H4 (cell line): ENCODE data around the gene ZNF500. TPM values are rescaled to one million over a fixed set of nuclear protein-coding genes. Genes with fewer than 3 reads are reported as not detected.
A peak's percentile ranks its signal among the peaks of the same experiment; 100 is the strongest.

Experiments used
- DNase-seq: peaks from one replicate; pipeline ENCODE4 v3.0.0-alpha.2; 2015; ENCODE audit warnings: low spot score
- total RNA-seq: library from RNA; depleted of rRNA; stranded (reverse); fragments of >200 nt; shearing (Covaris generic); gene quantifications from 2 replicates; pipeline ENCODE4 v1.2.3, GENCODE V29; 2014; rRNA removed

Gene ZNF500
- total RNA-seq: 3.3 and 4.4 TPM in 2 replicates

DNA sequence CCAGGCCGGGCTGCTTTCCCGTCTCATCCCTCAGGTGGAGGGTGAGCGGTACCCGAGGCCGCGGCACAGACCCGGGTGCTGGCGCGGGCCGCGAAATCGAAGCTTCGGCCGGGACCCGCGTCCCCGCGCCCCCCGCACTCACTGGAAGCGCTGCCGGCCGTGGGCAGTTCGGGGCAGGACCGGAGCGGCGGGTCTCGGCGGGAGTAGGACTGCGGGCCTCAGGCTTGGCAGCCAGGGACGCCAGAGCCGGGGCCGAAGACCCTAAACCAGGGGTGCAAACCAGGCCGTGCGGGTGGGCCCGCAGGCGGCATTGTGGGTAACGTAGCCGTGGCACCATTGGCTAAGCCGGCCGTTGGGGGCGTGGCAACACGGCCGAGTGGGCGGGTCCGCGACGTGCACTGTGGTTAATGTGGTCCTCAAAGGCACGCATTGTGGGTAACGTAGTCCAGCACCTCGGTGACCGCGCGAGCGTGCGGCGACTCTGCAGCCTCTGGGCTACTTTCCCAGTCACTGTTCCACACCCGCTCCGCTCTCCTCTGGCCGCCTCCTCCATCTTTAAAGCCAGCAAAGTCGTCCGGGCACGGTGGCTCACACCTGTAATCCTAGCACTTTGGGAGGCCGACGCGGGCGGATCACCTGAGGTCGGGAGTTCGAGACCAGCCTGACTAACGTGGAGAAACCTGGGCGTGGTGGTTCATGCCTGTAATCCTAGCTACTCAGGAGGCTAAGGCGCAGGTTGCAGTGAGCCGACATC, at the start of gene ZNF500:
Gene ZNF500, minus strand, starts transcription at position 288 of the 754 bp plus-strand sequence. CDS start 1,184 bp downstream, outside the sequence.
- DNase-seq: peak; percentile 96

GRCh38 chr16:4814542-4815173, 47.7 kb upstream of the ZNF500 start:
- no peak for DNase-seq

DNA sequence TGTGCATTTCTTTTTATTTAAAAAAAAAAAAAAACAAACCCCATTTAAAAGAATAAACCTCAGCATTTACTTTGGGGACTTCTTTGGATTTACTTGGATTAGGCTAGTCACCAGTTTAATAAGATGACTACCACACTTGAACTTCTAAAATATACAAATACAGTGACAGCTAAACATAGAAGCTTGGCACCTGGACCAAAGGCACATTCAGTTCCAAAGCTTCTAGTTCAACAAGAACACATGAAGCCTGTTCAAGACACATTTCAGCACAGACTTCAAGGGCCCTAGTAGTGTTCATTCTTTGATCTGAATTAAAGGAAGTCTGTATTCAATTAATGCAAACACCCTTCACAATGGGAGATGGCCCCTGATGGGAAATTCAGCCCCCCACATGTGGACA, 47.1 kb upstream of the ZNF500 start:
- DNase-seq: no peak

GRCh38 chr16:4813251-4814003, 46.5 kb upstream of the ZNF500 start:
- DNase-seq: no peak

DNA sequence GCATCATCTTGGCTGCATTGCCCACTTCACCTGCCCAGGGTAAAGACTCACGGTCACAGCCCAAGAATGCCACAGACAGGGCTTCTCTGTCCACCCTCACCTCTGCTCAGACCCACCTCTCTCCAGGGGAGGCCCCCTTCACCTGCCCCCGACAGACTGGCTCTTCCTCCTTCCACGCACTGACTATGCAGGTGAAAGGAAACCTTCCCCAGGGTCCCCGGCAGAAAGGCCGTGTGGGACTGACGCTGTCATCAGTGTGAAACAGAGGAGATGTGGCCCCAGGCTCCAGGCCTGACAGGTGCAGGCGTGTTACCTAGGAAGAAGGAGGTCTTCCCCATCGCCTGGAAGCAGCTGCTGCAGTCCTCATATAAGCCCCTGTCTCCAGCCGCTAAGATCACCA, 44.8 kb upstream of the ZNF500 start:
- no peak for DNase-seq

DNA sequence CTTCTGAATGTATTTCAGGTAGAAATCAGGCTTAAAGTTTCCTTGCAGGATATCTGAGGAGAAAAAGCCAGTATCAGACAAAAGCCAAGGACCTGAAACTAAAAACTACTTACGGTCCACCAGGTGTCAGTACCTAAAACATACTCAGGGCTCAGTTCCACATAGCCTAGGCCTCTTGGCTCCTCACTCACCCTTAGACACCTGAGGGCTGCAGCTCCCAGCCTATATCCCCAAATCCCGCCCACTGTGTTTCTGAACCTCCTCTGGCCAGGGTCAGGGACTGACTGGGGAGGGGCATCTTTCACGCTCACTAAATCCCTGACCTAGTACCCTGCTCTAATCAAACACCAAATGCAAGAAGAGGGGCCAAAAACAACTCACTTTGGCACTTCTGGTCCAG, 44.3 kb upstream of the ZNF500 start:
- no peak for DNase-seq

GRCh38 chr16:4806280-4806679, 39.3 kb upstream of the ZNF500 start:
- no peak for DNase-seq

GRCh38 chr16:4805231-4805630, 38.3 kb upstream of the ZNF500 start:
- DNase-seq: no peak

GRCh38 chr16:4803898-4804762, 37.2 kb upstream of the ZNF500 start:
- DNase-seq: no peak

GRCh38 chr16:4803401-4803844, 36.5 kb upstream of the ZNF500 start:
- no peak for DNase-seq

GRCh38 chr16:4802659-4803287, 35.8 kb upstream of the ZNF500 start:
- peak; percentile 87 for DNase-seq

DNA sequence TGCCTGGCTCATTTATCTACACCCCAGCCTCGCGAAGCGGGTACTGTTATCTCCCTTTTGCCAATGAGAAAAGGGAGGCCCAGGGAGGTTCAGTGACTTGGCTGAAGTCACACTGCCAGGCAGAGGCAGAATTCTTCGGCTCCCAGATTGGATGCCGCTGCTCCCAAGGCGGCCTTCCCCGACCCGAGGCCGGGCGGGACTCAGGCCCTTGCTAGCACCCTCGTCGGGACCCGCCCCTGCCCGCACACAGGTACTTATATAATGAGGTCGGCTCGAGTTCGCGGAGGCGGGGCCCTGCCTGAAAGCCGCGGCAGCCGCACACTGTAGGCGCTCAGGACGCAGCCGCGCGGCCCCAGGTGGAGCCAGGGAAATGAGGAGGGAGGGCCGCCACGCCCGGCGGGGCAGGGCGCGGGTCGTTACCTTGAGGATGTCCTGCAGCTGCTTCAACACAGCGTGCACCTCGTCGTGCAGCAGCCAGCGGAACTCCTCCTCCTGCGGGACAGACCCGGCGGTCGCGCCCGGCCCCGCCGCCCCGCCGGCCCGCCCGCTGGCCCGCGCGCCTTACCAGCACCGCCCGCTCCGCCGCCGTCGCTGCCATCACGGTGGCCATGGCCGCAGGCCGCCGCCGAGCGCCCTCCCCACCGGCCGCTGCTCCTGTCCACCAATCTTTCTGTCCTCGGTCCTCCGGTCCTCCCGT, 35.1 kb upstream of the ZNF500 start, which contains the start of gene ROGDI:
Gene ROGDI, minus strand, starts transcription at position 672 of the 697 bp plus-strand sequence. Its CDS starts 62 bp downstream, at position 610.
- peak; percentile 65 for DNase-seq

GRCh38 chr16:4801051-4801961, 34.3 kb upstream of the ZNF500 start:
- no peak for DNase-seq

GRCh38 chr16:4800290-4801041, 33.5 kb upstream of the ZNF500 start:
- no peak for DNase-seq

DNA sequence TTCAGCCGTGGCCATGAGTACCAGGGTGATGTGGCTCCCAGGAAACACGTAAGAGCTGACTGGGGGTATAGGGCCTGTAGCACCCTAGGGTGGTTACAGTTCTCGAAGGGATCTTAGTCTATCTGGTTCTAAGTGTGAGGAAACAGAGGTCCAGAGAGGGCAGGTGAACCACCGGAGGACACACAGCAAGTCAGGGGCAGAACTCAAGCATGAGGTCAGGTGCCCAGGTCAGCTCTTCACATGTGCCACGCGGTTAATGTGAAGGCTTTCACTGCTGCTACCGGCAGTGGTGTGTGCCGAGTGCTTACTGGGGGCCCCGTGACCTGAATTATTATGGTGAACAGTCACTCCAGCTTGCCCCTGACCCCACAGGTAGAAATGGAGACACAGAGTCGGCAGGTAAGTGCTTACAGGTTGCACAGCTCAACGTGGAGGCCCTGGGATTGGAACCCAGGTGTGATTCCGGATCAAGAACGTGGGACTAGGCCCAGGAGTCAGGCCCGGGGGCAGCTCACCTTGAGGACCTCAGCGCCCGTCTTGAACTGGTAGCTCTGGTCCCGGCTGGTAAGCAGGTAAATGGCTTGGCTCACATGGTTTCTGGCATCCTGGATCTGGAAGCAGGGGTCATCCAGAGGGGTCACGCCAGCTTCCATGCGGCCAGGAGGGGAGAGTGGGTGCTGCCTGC, 32.4 kb upstream of the ZNF500 start:
- DNase-seq: no peak

GRCh38 chr16:4798456-4798855, 31.5 kb upstream of the ZNF500 start:
- DNase-seq: no peak

DNA sequence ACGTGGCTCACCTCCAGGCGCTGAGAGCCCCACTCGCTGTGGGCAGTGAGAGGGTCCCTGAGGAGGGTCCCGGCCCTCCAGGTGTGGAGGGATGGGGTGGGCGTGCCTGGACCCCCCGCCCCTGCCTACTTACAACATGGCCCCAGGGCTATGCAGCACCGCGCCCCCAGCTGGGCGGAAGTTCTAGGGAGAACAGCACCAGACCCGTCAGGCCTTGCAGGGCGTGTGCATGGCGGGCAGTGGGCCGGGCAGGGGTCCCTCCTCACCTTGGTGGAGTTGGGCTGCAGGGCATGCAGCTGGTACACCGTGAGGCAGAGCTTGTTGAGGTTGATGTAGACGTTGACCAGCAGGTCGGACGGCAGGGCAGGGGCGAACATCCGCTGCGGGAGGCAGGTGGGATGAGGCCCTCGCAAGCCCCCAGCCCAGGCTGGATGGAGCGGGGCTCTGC, 30.9 kb upstream of the ZNF500 start:
- DNase-seq: no peak
